HepG2 (cell line): ENCODE measurements around the gene FIBCD1. TPM values are rescaled to one million over a fixed set of nuclear protein-coding genes. Genes with fewer than 3 reads are reported as not detected.

Experiments
- CEBPG ChIP-seq: IDR thresholded peaks from 2 replicates; pipeline ENCODE4 v1.6.1; 2016
- ISL2 ChIP-seq: sonication (generic); formaldehyde crosslinking; IDR thresholded peaks from 2 replicates; pipeline ENCODE4 v1.5.0; 2020; ENCODE audit warnings: missing genetic modification reagents
- JARID2 ChIP-seq: sonication (generic); formaldehyde crosslinking; IDR thresholded peaks from 2 replicates; pipeline ENCODE4 v1.8.1; 2023; ENCODE audit warnings: missing genetic modification reagents, inconsistent platforms; ENCODE audit not compliant: insufficient replicate concordance
- SP5 ChIP-seq: IDR thresholded peaks from 2 replicates; pipeline ENCODE4 v1.6.1; 2016; ENCODE audit warnings: low read depth, borderline replicate concordance
- USF2 ChIP-seq, 2 experiments: sonication (generic) in 1 of 2; formaldehyde crosslinking in 1 of 2; IDR thresholded peaks; 2 replicates each; pipeline versions ENCODE4 v1.5.1 to v1.6.1; 2011 to 2020; ENCODE audit warnings: borderline replicate concordance in 1 of 2, low read depth in 1 of 2, low read length in 1 of 2, mild to moderate bottlenecking in 1 of 2, missing genetic modification reagents in 1 of 2, moderate library complexity in 1 of 2
- ZNF20 ChIP-seq: sonication (generic); formaldehyde crosslinking; IDR thresholded peaks from 2 replicates; pipeline ENCODE4 v1.4.0; 2020; ENCODE audit warnings: mild to moderate bottlenecking, moderate library complexity, missing genetic modification reagents
- ZNF800 ChIP-seq: sonication (generic); formaldehyde crosslinking; IDR thresholded peaks from 2 replicates; pipeline ENCODE4 v1.4.0; 2020; ENCODE audit warnings: missing genetic modification reagents
- polyA plus RNA-seq, 8 experiments: library from polyadenylated mRNA; depleted of rRNA in 3 of 8; stranded (reverse) in 7 of 8; unstranded in 1 of 8; fragments of >200 nt; fragmentation: Illumina TruSeq in 4 of 8; extraction: Trizol in 4 of 8; gene quantifications; 2 replicates each; pipeline versions ENCODE4 v1.2.1 to v1.2.3, GENCODE V29; 2011 to 2016; ENCODE audit warnings: low read depth in 4 of 8, missing spikeins in 1 of 8, mixed read lengths in 1 of 8; ENCODE audit not compliant: insufficient read depth in 1 of 8
- total RNA-seq, 5 experiments: library from RNA; depleted of rRNA; stranded (reverse); fragments of >200 nt; fragmentation: Illumina TruSeq; extraction: Trizol; gene quantifications; 2 replicates each; pipeline ENCODE4 v1.2.3, GENCODE V29; 2016; ENCODE audit warnings: low read depth in 1 of 5

The FIBCD1 gene
- total and polyA plus RNA-seq, 2 of the 13 experiments (the other 11 are each of a cell fraction or from before 2014, with no cell fraction given): 0.55 to 0.89 TPM

GRCh38 chr9:130935648-130936271 is 3.3 kb downstream of the FIBCD1 start (continued):
- TF ChIP-seq SP5 (CRISPR knock-in tag) (0 out of 2 replicates have a peak, but pooled peaks have one; percentile 1), ZNF800 (CRISPR knock-in tag) (peak; percentile 5), JARID2 (CRISPR knock-in tag) (no peak), ZNF20 (no peak), USF2 (IDR thresholded peaks at IDR 0.05; ENCODE audit: low read depth, low read length) (peak; percentile 52; the same call in 1 of the 2 replicates), USF2 (CRISPR knock-in tag; IDR thresholded peaks at IDR 0.05; ENCODE audit: borderline replicate concordance) (peak; percentile 76; the same call in 1 of the 2 replicates), CEBPG (CRISPR knock-in tag) (peak; percentile 35; the same call in 1 of the 2 replicates), ISL2 (CRISPR knock-in tag) (0 out of 2 replicates have a peak, but pooled peaks have one; percentile 6)
